Measurements from ENCODE around the gene COL8A2. TPM values are rescaled to one million over a fixed set of nuclear protein-coding genes. Genes with fewer than 3 reads are reported as not detected.

The COL8A2 gene
- total and polyA plus RNA-seq, 2 donors (not counting 3 experiments of a cell fraction or from before 2014, with no cell fraction given): 1.2 to 1.3 TPM

DNA sequence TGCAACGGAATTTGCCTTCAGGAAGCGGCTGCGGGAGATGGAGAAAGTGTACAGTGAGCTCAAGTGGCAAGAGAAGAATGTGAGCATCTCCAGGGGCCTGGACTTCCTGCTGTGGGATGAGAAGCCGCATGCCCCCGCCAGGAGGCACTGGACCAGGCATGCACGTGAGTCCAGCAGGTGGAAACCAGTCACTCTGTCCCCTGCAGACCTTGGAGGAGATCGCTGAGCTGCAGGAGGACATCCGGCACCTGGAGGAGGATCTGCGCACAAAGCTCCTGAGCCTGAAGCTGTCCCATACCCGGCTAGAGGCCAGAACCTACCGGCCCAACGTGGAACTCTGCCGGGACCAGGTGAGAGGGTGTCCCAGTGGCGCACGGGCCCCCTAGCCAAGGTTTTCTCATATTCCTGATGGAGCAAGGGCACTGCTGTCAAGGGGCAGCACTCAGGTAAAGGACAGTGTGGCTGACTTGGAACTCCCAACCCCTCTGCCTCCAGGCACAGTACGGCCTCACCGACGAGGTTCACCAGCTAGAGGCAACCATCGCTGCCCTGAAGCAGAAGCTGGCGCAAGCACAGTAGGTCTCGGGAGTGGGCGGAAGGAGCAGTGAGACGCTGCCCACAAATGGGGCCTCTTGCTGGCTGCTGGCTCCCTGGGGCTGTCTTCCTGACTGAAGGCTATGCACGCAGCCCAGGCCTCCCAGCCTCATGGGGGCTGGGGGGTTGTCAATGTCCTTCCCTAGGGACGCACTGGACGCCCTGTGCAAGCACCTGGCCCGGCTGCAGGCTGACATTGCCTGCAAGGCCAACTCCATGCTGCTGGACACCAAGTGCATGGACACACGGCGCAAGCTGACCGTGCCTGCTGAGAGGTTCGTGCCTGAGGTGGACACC is 37.5 kb downstream of the COL8A2 start:
- Histone ChIP-seq H3K27ac (ENCODE audit: insufficient read depth, low read depth, low read length) (no peak overlapping the region), H3K9ac (replicated peaks; ENCODE audit: extremely low read depth, insufficient read depth, low read length) (no peak overlapping the region), H3K4me1 (ENCODE audit: control insufficient read depth, extremely low read depth, insufficient read depth, low read length) (peaks cover 8% of the 10 kb centered on the region), H3K9me3 (replicated peaks; ENCODE audit: control insufficient read depth, insufficient read depth, low read length) (no peaks in the 10 kb centered on the region), H3K4me3 (replicated peaks in 1 of 3; ENCODE audit: insufficient read depth in 1 of 3, low read depth in 1 of 3, low read length in 3 of 3) (no peak overlapping the region), H3K36me3 (ENCODE audit: control insufficient read depth in 2 of 2, extremely low read depth in 1 of 2, insufficient read depth in 2 of 2, low read length in 2 of 2) (peaks cover 4 to 15% of the 10 kb centered on the region in 2 experiments), H2AFZ (ENCODE audit: low read depth, low read length) (peak overlapping the region; percentile 94), H3K4me2 (ENCODE audit: insufficient read depth, low read length) (no peak overlapping the region), H3K9me1 (replicated peaks; ENCODE audit: control insufficient read depth, extremely low read depth, insufficient read depth, low read length) (no peaks in the 10 kb centered on the region), H3K27me3 (ENCODE audit: control insufficient read depth in 2 of 2, insufficient read depth in 2 of 2, low read length in 2 of 2) (no peaks in the 10 kb centered on the region), H3K79me2 (ENCODE audit: control insufficient read depth, insufficient read depth, low read length) (peaks cover 22% of the 10 kb centered on the region), H4K20me1 (replicated peaks; ENCODE audit: control insufficient read depth, extremely low read depth, insufficient read depth, low read length) (no peaks in the 10 kb centered on the region)
- intact Hi-C loops (cut with micrococcal nuclease) (loop anchor here (1.0 kb wide), 2 partner anchors 156 to 204 kb away; partner anchors contain the start of genes AGO1 and AGO3), dilution Hi-C loops (cut with MboI; ENCODE audit: extremely low pct_ligation_motif_present, low sequenced_read_pairs) (no loop called here)
- TF ChIP-seq GATA2 (IDR thresholded peaks at IDR 0.05; ENCODE audit: insufficient read depth, insufficient read length, low read depth, low read length) (no peak), FOS (IDR thresholded peaks at IDR 0.05; ENCODE audit: borderline replicate concordance, insufficient read depth, low read length) (no peak), MAX (IDR thresholded peaks at IDR 0.05; ENCODE audit: insufficient read depth, insufficient read length) (no peak), JUN (IDR thresholded peaks at IDR 0.05; ENCODE audit: borderline replicate concordance, insufficient read depth, insufficient read length, low read depth) (no peak), POLR2A (IDR thresholded peaks at IDR 0.05; ENCODE audit: low read depth, low read length) (no peak), EZH2 (IDR thresholded peaks at IDR 0.05; ENCODE audit: borderline replicate concordance, low read depth, low read length, severe bottlenecking) (no peak), MYC (IDR thresholded peaks at IDR 0.05; ENCODE audit: low read depth, low read length) (no peak), POLR2AphosphoS5 (IDR thresholded peaks at IDR 0.05; ENCODE audit: insufficient read depth, low read depth, low read length) (no peak)
- TF ChIP-seq, protein P1, sequence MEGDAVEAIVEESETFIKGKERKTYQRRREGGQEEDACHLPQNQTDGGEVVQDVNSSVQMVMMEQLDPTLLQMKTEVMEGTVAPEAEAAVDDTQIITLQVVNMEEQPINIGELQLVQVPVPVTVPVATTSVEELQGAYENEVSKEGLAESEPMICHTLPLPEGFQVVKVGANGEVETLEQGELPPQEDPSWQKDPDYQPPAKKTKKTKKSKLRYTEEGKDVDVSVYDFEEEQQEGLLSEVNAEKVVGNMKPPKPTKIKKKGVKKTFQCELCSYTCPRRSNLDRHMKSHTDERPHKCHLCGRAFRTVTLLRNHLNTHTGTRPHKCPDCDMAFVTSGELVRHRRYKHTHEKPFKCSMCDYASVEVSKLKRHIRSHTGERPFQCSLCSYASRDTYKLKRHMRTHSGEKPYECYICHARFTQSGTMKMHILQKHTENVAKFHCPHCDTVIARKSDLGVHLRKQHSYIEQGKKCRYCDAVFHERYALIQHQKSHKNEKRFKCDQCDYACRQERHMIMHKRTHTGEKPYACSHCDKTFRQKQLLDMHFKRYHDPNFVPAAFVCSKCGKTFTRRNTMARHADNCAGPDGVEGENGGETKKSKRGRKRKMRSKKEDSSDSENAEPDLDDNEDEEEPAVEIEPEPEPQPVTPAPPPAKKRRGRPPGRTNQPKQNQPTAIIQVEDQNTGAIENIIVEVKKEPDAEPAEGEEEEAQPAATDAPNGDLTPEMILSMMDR (IDR thresholded peaks at IDR 0.05; ENCODE audit: extremely low read depth in 1 of 2, insufficient read depth in 1 of 2, low read depth in 1 of 2, low read length in 2 of 2): no peak
- DNase-seq (ENCODE audit: low read depth, low spot score) (no peak), FAIRE-seq (no peak)
- BruUV-seq (replicated peaks): no TSS peak
- POLR2A ChIA-PET: no interaction called here
- CTCF ChIA-PET: interaction anchor here (1.0 kb wide), 1 partner anchor 204 kb away, joined by 3 read pairs; the partner anchor contains the start of gene AGO1

Measured in endothelial cell of umbilical vein (primary cell).